ENCODE measurements around the gene MUC2.

MUC2 gene

DNA sequence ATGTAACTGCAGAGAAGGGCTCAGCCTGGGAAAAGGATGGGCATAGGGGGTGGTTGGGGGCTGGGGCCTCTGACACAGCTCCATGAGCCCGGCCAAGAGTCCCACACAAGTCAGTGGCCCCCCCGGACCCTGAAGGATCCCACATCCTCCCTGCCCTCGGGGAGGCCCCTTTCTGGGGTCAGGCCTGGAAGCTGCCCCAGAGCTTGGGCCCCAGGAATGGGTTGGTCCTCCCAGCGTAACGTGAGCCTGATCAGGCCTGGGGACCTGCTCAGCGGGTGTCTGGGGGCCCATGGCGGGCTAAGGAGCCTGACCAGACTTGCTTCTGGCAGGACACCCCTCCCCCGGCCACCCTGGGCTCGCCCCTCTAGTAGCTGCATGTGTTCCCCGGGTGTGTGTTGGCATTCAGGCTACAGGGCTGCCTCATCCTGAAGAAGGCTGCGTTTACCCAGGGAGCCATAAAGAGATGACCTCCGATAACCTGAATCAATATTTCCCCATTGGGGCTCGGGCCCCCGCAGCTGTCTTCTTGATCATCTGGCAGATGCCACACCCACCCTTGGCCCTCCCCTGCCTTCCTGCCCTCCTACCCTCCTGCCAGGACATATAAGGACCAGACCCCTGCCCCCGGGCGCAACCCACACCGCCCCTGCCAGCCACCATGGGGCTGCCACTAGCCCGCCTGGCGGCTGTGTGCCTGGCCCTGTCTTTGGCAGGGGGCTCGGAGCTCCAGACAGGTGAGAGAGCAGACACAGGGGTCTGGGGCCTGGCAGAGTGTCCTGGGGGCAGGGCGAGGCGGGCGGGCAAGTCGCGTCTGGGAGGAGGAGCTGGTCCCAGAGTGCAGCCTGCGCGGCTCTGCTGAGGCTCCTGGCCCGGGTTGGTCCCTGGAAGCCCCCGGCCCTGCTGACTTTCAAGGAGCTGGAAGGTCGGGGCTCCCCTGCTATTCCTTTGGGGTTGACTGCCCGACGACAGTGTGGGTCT, at the start of gene MUC2:
MUC2 (plus strand) TSS at position 631 of the 978 bp plus-strand sequence.
- no peak for DNase-seq (ENCODE audit: low spot score)

GRCh38 chr11:1025410-1026162, 49.1 kb upstream of the MUC2 start:
- DNase-seq (ENCODE audit: low spot score): no peak

DNA sequence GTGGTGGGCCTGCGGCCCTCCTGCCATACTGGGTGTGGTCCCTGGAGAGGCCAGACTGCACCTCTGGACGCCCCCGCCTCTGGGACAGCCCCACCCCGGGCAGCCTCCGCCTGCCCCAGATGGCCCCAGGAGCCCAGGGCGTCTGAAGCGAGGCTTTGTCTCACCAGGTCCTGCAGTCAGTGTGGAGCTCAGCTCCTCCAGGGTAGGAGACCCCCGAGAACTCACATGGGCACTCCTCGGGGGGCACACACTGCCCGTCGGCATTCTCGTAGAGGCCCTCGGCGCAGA, 48.6 kb upstream of the MUC2 start:
- DNase-seq (ENCODE audit: low spot score): no peak

GRCh38 chr11:1026641-1027482, 47.8 kb upstream of the MUC2 start:
- no peak for DNase-seq (ENCODE audit: low spot score)

DNA sequence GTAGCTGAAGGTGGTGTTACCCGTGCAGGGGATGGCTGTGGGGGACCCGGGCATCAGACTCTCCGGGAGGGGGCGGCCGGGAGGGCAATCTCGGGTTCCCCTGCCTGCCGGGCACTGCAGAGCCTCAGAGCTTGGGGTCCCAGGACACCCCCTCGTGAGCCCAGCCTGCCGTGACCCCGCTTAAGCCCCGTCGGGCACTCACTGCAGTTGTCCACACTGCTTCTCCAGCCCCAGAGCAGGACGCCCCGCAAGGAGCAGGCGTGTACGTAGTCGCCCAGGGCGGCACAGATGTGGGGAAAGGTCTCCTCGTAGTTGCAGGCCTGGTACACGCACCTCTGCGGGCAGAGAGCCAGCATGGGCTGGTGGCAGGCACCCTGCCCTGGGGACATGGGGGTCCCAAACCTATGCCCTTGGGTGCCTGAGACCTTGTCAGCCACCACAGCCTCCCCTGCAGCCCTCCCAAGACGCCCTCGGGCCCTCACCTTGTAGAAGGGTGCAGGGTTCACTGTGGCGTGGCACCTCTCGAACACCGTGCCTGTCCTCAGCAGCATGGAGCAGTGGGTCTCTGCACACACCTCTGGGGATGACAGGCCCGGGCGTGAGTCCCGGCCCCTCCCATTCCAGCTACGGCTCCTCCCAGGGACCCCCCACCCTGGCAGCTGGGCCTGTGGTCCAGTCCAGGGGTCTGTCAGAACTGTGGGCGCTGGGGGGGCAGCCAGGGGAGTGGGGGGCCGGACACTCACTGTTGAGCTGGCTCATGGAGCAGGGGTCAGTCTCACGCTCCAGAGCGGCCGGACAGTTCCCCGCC, 47.0 kb upstream of the MUC2 start:
- no peak for DNase-seq (ENCODE audit: low spot score)

- DNase-seq (ENCODE audit: low spot score): no peak
These were observed 46.5 kb upstream of the MUC2 start for GRCh38 chr11:1028291-1028540.

DNA sequence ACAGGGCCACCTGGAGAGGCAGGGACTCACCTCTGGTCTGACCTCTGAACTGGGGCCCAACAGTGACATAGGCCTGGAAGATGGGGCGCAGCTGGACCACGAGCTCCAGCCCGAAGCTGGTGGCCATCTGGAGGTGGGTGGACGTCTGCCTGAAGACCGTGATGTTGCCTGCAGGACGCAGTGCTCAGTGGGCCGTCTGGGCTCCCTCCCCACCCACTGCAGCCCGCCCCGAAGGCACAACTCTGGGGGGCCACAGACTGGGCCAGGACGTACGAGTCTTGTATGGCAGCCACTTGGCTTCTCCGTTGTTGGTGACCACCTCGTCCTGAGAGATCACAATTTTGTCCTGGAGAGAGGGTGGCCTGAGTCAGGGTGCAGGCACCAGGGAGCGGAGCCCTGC, 46.1 kb upstream of the MUC2 start:
- DNase-seq (ENCODE audit: low spot score): no peak

DNA sequence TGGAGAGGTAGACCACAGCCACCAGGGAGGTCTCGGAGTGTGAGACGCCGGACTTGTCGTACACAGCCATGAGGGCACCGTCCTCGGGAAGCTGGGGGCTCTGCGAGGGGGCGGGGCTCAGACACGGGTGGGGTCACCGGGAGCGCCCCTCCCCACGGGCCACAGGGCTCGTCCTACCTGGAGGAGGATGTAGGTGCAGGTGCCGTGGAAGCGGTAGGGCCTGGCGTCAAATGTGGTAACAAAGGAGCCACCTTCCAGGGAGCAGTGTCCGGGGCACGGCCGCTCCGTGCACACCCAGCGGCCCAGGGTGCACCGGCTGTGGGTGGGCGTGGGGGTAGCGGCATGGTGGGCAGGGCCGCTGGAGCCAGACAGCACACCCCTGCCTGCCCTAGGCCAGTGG, 45.6 kb upstream of the MUC2 start:
- no peak for DNase-seq (ENCODE audit: low spot score)

- no peak for DNase-seq (ENCODE audit: low spot score)
These were observed 45.0 kb upstream of the MUC2 start for GRCh38 chr11:1029654-1030053.

DNA sequence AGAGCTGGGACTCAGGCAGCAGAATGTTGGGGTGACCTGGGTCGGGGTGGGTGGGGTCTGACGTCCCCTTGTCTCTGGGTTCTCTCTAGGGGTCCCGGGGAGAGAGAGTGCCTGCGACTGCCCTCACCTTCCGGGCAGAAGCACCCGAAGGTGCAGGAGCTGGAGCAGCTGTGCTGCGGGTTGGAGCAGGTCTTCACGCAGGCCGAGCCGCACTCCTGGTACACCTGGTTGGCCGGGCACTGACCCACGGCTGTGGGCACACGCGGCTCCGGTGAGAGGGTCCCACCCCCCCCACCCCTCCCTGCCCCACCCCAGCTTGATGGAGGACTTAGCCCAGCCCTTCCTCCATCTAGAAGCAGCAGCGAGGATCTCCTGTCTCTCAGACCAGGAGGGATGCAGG, 44.6 kb upstream of the MUC2 start:
- DNase-seq (ENCODE audit: low spot score): no peak

DNA sequence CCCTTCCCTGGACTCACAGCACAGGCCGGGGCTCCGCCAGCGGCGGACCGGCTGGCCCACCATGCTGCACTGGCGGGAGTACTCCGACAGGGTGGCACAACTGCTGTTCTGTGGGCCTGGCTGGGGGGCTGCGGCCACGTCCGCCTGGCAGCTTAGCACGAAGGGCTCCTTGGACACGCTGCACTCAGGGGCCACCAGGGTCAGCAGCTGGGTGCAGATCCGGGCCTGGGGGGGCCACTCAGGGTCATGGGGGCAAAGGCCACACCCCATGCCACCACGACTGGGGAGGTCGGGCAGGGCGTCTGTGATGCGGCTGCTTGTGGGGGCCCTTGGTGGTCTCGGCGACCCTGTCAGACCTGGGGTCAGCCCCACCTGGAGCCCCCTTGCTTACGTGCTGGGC, 44.1 kb upstream of the MUC2 start:
- no peak for DNase-seq (ENCODE audit: low spot score)

GRCh38 chr11:1031121-1031899, 43.4 kb upstream of the MUC2 start:
- no peak for DNase-seq (ENCODE audit: low spot score)

DNA sequence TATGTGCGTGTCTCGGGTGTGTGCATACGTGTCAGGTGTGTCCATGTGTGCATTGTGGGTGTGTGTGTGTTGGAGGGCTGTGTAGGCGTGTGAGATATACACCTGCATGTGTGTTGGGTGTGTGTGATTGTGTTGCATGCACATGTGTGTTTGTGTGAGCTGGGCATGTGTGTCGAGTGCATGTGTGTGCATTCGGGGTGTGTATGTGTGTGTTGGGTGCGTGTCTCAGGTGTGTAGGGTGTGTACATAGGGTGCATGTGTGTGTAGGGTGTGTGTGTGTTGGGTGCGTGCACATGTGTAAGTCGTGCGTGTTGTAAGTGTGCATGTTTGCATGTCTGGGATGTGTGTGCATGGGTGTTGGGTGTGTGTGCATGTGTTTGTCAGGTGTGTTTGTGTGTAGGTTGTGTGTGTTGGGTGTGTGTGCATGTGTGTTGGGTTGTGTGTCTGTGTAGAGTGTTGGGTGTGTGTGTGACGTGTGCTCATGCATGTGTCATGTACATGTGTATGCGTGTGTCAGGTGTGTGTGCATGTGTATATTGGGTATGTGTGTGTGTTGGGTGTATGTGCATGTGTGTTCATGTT, 42.3 kb upstream of the MUC2 start:
- DNase-seq (ENCODE audit: low spot score): no peak

- no peak for DNase-seq (ENCODE audit: low spot score)
These were observed 41.5 kb upstream of the MUC2 start for GRCh38 chr11:1033016-1033798.

DNA sequence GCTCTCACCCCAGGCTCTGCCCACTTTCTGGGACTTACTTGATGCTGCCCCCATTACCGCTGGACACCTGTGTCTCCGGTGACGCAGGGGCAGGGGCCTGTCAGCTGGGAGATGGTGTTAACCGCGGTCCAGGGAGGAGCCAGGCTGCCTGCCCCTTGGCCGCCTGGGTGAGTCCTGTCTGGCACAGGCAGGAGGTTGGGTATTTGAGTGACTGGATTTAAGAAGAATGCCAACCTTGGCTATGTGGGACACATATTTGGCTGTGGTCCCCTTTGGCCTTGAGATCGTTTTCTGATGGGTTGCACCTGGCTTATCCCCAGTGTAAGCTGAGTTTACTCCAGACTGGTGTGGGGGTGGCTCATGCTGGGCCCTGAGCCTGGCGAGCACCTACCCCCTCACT, 40.7 kb upstream of the MUC2 start:
- no peak for DNase-seq (ENCODE audit: low spot score)

DNA sequence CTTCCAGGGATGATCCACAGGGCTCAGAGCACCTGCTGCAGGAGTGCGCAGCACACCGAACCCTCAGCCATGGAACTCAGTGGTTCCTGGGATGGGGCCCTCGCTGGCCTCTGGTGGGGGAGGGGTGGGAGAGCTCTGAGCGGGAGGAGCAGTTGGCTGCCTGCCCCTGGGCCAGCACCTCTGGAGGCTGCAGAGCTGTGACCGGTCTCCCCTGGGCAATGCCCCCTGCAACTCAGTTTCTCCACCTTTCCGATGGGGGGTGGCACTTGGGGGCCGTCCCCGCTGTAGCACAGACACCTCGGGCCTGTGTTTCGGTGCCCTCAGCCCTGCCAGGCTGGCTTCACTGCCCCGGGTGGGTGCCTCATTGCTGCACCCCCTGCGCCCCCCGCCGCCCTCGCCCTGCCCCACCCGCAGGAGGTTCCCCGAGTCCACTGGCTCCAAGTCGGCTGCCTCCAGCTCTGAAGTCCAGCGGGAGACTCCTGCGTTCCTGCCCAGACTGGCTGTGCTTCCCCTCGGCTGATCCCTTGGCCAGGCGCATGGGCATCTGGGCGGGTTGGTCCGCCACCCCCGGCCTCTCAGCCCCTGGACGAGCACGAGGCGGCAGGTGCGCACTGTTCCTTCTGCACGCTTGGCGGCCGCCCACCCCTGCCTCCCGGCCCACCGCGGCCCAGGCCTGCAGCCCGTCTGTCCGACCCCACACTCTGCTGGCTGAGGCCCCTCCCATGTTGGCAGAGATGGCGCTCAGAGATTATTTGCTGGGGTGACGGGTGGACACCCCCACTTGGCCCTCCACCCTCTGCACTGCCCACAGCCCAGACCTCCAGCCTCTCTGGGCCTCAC, 40.0 kb upstream of the MUC2 start:
- DNase-seq (ENCODE audit: low spot score): no peak

DNA sequence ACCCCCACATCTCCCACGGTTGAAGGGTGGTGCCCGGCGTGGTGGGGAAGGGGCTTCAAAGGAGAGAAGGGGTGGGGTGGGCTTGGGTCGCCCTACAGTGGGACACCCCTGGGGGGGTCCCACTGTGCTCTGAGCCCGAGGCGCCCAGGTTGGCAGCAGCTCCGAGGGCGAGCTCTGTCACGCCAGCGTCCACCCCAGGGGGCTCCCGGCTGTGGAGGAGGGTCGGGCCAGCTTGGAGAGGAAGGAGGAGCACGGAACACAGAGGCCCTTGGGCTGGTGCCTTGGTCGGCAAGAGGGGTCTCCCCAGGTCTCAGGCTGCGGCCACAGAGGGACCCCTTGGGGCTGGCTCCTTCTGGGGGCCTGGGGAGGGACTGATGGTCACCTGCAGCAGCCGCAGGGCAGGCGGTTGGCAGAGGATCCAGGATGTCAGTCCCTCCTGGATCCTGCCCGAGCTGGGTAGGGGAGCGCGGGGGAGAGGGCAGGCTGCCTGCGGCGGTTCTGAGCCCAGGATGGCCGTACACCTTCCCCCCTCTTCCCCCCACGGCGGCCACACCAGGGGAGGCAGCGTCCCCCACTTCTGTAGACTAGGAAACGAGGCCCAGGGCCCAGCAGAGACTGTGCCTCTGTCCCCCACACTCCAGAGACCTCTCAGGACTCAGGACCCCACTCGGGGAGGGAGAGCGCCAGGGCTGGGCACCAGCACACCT, 38.9 kb upstream of the MUC2 start:
- DNase-seq (ENCODE audit: low spot score): no peak

DNA sequence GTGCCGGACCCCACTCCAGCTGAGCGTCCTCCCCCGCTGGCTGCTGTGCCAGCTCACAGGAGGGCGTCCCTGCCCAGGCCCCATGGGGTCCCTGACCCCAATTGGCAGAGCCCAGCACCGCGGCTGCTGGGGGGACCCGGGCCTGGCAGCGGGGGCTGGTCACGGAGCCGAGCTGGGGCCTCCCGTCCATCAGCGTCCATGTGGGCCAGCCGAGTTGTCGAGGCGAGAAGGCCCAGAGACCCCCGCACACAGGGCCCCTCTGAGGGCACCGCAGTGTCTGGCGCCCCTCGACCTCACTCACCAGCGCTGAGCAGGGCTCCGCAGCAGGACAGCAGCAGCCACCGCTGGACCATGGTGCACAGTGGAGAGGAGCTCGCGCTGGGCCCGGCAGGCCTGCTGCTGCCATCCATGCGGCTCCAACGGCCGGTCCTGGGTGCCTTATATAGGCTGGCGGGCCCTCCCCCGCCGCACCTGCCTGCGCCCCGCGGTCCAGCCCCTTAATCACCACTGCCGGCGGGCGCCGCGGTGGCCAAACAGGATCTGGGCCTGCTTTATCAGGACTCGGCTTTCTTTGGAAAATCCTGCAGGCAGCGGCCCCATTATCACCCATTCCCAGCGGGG, 38.3 kb upstream of the MUC2 start, which contains the start of gene MUC6:
MUC6 (minus strand) TSS at position 416 of the 621 bp plus-strand sequence; CDS start at position 353, 63 bp downstream.
- DNase-seq (ENCODE audit: low spot score): no peak

Measured in ecto neural progenitor cell (in vitro differentiated cells).